Large intestine (tissue), 3 donors: ENCODE results near the gene EVC. TPM values are rescaled to one million over a fixed set of nuclear protein-coding genes. Genes with fewer than 3 reads are reported as not detected.
"Not testable (repeated sequence)": the region's sequence is repeated elsewhere in the genome, so short reads cannot be mapped to it uniquely, and the experiment has no call there.

Experiments used
- DNase-seq, 2 donors: peaks; one replicate each; pipeline versions ENCODE4 v3.0.0 to v3.0.0-alpha.2; 2013
- H3K27ac ChIP-seq: one replicate; pipeline ENCODE4 v1.5.1; 2013; ENCODE audit warnings: low read length
- H3K27me3 ChIP-seq: 2 replicates; pipeline ENCODE4 v1.6.1; 2013; ENCODE audit warnings: low read length; ENCODE audit not compliant: control insufficient read depth, insufficient read depth
- H3K36me3 ChIP-seq: 2 replicates; pipeline ENCODE4 v1.6.1; 2013; ENCODE audit warnings: low read length; ENCODE audit not compliant: control insufficient read depth, insufficient read depth
- H3K4me1 ChIP-seq: one replicate; pipeline ENCODE4 v1.6.1; 2013; ENCODE audit warnings: low read length; ENCODE audit not compliant: control insufficient read depth, insufficient read depth
- H3K4me3 ChIP-seq: one replicate; pipeline ENCODE4 v1.5.1; 2013; ENCODE audit warnings: low read length
- H3K9me3 ChIP-seq: one replicate; pipeline ENCODE4 v1.6.1; 2013; ENCODE audit warnings: mild to moderate bottlenecking, low read depth, low read length, moderate library complexity; ENCODE audit not compliant: control insufficient read depth
- WGBS: methylation state at CpG from one replicate; pipeline ENCODE4 v1.1.5; 2013; ENCODE audit warnings: low lambda C conversion rate; ENCODE audit not compliant: insufficient coverage; 5-methylcytosine and 5-hydroxymethylcytosine counted together
- polyA plus RNA-seq: library from polyadenylated mRNA; unstranded; fragments of 120-200 nt; gene quantifications from one replicate; pipeline ENCODE4 v1.2.1, GENCODE V29; 2013

EVC gene
- polyA plus RNA-seq, 1 donor: 4.6 TPM

DNA sequence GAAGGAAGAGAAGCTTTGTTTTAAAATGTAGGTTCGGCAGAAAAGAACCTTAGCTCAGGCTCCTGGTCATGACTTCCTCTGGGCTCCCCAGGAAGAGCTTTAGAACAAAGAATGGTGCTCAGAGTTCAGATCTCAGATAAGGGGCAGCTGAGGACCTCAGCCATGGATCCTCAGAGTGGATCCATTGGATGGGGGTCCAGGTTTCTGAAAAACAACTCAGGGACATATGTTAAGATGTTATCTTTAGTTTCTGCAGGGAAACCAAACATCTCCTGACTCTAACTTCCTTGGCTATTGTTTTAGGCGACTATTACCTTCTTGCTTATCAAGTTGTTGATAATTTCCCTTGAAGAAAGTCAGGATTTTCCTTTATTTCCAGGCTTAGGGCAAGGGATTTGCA lies 5.4 kb downstream of the EVC start:
- 45% methylated on average over 2 of the region's 2 CpGs for WGBS
- H3K36me3 ChIP-seq: no peaks in the 10 kb centered on the region
- no peaks in the 10 kb centered on the region for H3K4me1 ChIP-seq
- H3K9me3 ChIP-seq: no peaks in the 10 kb centered on the region
- H3K27ac ChIP-seq: no peak overlapping the region
- no peak overlapping the region for H3K4me3 ChIP-seq
- H3K27me3 ChIP-seq: peaks cover 14% of the 10 kb centered on the region
- DNase-seq: no peak

DNA sequence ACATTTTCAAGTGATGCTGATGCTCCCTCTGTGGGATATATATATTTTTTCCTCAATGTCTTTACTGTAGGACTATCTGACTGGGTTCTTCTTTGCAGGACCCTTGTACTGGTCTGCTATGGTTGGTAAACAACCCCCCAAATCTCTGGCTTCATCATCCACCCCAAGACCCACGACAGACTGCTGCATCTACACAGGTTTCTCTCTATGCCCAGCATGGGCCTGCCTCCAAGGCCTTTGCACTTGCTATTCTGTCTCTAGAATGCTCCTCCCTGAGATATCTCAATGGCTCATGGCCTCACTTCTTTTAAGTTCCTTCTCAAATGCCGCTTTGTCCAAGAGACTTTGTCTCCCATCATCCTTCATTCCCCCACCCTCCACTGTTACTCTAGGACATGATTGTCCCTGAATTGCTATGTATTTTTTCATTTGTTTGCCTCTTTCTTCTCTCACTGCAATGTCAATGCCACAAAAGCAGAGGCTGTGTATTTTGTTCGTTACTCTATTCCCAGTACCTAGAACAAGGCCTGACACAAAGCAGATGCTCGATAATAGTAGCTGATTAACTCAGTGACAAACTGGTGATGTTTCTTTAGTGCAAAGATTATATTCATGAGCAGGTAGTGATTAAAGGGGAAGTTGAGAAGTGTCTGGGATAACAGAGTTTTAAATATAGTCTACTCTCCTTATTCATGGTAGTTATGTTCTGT lies 6.6 kb downstream of the EVC start:
- Histone ChIP-seq H3K4me1 (no peaks in the 10 kb centered on the region), H3K27me3 (peaks cover 2% of the 10 kb centered on the region), H3K9me3 (no peaks in the 10 kb centered on the region), H3K4me3 (no peak overlapping the region), H3K36me3 (no peaks in the 10 kb centered on the region), H3K27ac (no peak overlapping the region)
- WGBS: 100% methylated on average over 2 of the region's 4 CpGs
- DNase-seq: no peak

DNA sequence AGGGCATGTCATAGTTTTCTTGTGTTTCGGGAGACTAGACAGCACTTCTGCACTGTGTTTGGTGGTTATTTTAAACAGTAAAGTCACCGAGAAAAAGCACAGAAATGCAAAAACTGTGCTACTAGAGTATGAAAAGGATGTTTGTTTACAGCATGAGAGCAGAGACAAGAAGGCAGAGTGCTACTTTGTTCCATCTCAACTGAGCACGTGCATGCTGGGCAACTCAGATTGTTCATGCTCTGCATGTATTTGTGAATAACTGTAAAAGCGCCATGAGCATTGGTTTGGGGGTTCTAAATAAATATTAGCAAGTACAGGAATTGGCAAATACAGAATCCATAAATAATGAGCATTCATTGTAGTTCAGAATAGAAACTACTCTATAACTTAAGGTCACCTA lies 7.4 kb downstream of the EVC start:
- H3K27ac ChIP-seq: no peak overlapping the region
- no peaks in the 10 kb centered on the region for H3K36me3 ChIP-seq
- no peaks in the 10 kb centered on the region for H3K9me3 ChIP-seq
- H3K4me1 ChIP-seq: no peaks in the 10 kb centered on the region
- H3K4me3 ChIP-seq: no peak overlapping the region
- WGBS: no CpG with 5 or more reads among the region's 4 CpGs
- no peak for DNase-seq
- no peaks in the 10 kb centered on the region for H3K27me3 ChIP-seq

- no peaks in the 10 kb centered on the region for H3K9me3 ChIP-seq
Measured at GRCh38 chr4:5719350-5720055, 8.5 kb downstream of the EVC start.

GRCh38 chr4:5720157-5720850 lies 9.3 kb downstream of the EVC start:
- Histone ChIP-seq H3K4me1 (no peaks in the 10 kb centered on the region), H3K36me3 (no peaks in the 10 kb centered on the region), H3K9me3 (no peaks in the 10 kb centered on the region), H3K27me3 (no peaks in the 10 kb centered on the region), H3K27ac (no peak overlapping the region), H3K4me3 (no peak overlapping the region)
- no peak for DNase-seq
- 40% methylated on average over 1 of the region's 16 CpGs for whole genome bisulfite sequencing

More at GRCh38 chr4:5719350-5720055, 8.5 kb downstream of the EVC start:
- no peaks in the 10 kb centered on the region for H3K4me1 ChIP-seq
- H3K4me3 ChIP-seq: no peak overlapping the region
- DNase-seq: no peak
- 100% methylated on average over 1 of the region's 7 CpGs for WGBS
- no peaks in the 10 kb centered on the region for H3K27me3 ChIP-seq
- H3K27ac ChIP-seq: no peak overlapping the region
- H3K36me3 ChIP-seq: no peaks in the 10 kb centered on the region

DNA sequence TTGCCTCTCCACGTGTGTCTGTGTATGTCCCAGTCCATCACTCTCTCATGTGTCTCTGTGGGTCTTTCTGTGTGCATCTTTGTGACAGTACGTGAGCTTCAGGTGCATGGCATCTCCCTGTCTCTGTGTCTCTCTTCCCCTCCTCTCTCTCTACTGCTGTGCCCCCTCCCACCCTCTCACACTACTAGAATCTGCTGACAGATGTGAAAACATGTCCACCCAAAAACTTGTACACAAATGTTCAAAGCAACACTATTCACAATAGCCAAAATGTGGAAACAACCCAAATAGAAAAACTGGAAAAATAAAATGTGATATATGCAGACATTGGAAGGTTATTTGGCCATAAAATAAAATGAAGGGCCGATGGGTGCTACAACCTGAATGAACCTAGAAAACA lies 10.0 kb downstream of the EVC start:
- Histone ChIP-seq H3K9me3 (no peaks in the 10 kb centered on the region), H3K36me3 (no peaks in the 10 kb centered on the region), H3K4me3 (no peak overlapping the region), H3K27me3 (no peaks in the 10 kb centered on the region), H3K27ac (no peak overlapping the region), H3K4me1 (no peaks in the 10 kb centered on the region)
- no peak for DNase-seq
- 83% methylated on average over 1 of the region's 3 CpGs for WGBS

GRCh38 chr4:5721923-5722322 lies 10.9 kb downstream of the EVC start:
- Histone ChIP-seq H3K4me3 (no peak overlapping the region), H3K36me3 (no peaks in the 10 kb centered on the region), H3K27ac (no peak overlapping the region), H3K4me1 (no peaks in the 10 kb centered on the region), H3K9me3 (no peaks in the 10 kb centered on the region), H3K27me3 (no peaks in the 10 kb centered on the region)
- no peak for DNase-seq
- WGBS: no CpG with 5 or more reads among the region's 5 CpGs

- Histone ChIP-seq H3K36me3 (no peaks in the 10 kb centered on the region), H3K9me3 (no peaks in the 10 kb centered on the region), H3K4me3 (no peak overlapping the region), H3K4me1 (no peaks in the 10 kb centered on the region), H3K27ac (no peak overlapping the region), H3K27me3 (no peaks in the 10 kb centered on the region)
- no CpG with 5 or more reads among the region's 4 CpGs for WGBS
- DNase-seq: no peak
Measured at GRCh38 chr4:5722328-5722727, 11.3 kb downstream of the EVC start.

- no peaks in the 10 kb centered on the region for H3K36me3 ChIP-seq
- no peaks in the 10 kb centered on the region for H3K4me1 ChIP-seq
- no peak for DNase-seq
- WGBS: 90% methylated on average over 2 of the region's 7 CpGs
- H3K27me3 ChIP-seq: no peaks in the 10 kb centered on the region
- no peaks in the 10 kb centered on the region for H3K9me3 ChIP-seq
- H3K27ac ChIP-seq: no peak overlapping the region
- H3K4me3 ChIP-seq: no peak overlapping the region
Measured at GRCh38 chr4:5724377-5724776, 13.4 kb downstream of the EVC start.

- not testable (repeated sequence) for H3K27me3 ChIP-seq, DNase-seq, H3K9me3 ChIP-seq, H3K27ac ChIP-seq, H3K4me3 ChIP-seq, H3K36me3 ChIP-seq, H3K4me1 ChIP-seq
- WGBS: no CpG with 5 or more reads among the region's 2 CpGs
Measured at GRCh38 chr4:5728412-5728811, 17.4 kb downstream of the EVC start.
